Umbilical cord (tissue), 2 donors: ENCODE data around the gene TTC3. TPM values are rescaled to one million over a fixed set of nuclear protein-coding genes. Genes with fewer than 3 reads are reported as not detected.
A peak's percentile ranks its signal among the peaks of the same experiment; 100 is the strongest.
"Not testable (repeated sequence)": the region's sequence is repeated elsewhere in the genome, so short reads cannot be mapped to it uniquely, and the experiment has no call there.

Experiments used
- DNase-seq: peaks from one replicate; pipeline ENCODE4 v3.0.0-alpha.2; 2015; ENCODE audit warnings: low spot score
- total RNA-seq: library from RNA; depleted of rRNA; stranded (reverse); fragments of >200 nt; gene quantifications from one replicate; pipeline ENCODE4 v1.2.3, GENCODE V29; 2014; ENCODE audit warnings: low replicate concordance; ENCODE audit not compliant: insufficient read depth

Gene TTC3
- total RNA-seq, 1 donor from 2014 or later: 309 TPM

DNA sequence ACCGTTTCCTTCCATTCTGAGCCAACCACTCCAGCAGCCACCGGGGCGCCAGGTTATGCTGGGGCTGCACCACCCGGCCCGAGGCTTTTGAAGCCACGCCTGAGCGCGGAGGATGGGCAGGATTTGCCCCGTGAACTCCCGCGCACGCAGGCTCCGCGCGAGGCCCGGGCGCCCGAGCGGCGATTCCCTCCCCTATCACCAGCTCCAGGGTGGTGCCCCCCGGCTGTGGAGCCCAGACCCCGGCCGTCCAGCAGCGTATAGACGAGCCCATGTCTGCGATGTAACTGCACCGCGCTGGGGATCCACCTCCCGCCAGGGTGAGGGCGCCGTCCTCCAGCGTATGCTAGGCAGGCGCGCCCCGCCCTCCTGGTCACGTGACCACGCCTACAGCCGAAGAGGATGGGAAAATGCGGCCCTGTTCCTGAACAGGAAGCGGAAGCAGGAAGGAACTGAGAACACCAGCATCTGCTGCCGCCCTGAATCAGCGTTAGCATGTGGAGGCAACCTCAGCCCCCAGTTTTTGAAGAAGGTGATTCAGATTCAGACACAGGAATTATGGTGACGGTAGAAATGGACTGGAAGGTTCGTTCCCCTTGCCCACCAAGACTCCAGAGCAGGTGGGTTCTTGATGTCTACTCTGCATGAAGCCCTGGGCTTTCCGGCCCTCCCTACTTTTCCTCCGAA lies 148.1 kb downstream of the TTC3 start:
- DNase-seq: peak; percentile 95

DNA sequence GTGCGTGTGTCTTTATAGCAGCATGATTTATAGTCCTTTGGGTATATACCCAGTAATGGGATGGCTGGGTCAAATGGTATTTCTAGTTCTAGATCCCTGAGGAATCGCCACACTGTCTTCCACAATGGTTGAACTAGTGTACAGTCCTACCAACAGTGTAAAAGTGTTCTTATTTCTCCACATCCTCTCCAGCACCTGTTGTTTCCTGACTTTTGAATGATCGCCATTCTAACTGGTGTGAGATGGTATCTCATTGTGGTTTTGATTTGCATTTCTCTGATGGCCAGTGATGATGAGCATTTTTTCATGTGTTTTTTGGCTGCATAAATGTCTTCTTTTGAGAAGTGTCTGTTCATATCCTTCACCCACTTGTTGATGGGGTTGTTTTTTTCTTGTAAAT lies 149.2 kb downstream of the TTC3 start:
- not testable (repeated sequence) for DNase-seq

DNA sequence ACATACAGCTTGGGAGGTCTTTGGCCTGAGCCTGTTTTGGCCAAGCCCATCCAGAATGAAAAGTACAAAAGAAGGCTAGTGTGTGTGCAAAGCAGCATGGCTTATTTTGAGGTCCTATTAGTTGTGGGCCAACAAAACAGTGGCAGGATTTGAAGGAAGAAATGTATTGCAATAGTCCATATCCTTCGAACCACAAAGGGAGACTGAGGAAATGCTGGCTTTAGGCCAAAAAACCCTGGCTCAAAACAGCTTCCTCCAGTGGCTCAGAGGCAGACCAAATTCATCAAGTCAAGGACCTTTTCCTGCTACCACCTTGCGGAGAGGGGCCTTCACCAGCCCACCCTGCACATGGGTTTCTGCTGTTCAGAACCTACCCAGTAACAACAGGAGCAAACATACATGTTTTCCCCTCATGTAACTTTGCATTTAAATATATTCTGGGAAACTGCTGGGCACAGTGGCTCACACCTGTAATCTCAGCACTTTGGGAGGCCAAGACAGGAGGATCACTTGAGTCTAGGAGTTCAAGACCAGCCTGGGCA lies 150.8 kb downstream of the TTC3 start:
- DNase-seq: no peak

DNA sequence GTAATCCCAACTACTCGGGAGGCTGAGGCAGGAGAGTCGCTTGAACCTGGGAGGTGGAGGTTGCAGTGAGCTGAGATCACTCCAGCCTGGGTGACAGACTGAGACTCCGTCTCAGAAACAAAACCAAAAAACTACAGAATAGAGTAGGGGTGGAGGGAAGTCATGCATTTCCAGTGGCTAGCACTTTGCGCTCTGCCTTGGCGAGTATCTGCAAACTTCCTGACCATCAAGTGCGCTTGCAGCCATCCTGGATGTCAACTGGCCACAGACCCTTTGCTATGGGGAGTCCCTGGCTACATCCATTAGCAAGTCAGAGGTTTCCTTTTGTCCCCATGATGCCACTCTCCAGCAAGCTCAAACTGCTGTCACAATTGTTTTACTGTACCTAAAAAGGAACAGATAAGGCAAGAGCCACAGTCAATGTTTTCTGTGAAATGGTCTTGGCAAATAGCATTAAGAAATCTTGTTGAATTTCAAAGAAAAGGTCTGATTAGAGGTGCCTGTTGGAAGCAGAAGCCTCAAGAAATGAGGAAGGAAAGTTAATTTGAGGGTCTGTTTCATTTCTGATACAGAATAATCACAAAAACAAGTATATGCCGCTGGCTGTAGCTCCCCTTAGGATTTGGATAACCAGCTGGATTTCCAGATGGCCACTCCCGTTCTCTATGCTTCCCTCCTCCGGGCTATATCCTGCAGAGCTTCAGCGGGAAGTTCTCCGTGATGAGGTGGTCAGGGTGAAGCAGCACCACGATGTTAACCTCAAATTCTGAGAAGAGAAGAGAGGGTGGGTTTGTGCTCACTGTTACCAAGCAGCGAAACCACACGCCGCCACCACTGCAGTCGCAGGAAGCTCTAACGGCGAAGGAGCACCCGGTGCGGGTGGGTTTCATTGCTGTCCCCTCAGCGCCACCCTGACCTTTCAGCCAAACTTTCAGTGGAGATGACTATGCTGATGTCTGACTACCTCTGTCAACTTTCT lies 152.1 kb downstream of the TTC3 start:
- no peak for DNase-seq

DNA sequence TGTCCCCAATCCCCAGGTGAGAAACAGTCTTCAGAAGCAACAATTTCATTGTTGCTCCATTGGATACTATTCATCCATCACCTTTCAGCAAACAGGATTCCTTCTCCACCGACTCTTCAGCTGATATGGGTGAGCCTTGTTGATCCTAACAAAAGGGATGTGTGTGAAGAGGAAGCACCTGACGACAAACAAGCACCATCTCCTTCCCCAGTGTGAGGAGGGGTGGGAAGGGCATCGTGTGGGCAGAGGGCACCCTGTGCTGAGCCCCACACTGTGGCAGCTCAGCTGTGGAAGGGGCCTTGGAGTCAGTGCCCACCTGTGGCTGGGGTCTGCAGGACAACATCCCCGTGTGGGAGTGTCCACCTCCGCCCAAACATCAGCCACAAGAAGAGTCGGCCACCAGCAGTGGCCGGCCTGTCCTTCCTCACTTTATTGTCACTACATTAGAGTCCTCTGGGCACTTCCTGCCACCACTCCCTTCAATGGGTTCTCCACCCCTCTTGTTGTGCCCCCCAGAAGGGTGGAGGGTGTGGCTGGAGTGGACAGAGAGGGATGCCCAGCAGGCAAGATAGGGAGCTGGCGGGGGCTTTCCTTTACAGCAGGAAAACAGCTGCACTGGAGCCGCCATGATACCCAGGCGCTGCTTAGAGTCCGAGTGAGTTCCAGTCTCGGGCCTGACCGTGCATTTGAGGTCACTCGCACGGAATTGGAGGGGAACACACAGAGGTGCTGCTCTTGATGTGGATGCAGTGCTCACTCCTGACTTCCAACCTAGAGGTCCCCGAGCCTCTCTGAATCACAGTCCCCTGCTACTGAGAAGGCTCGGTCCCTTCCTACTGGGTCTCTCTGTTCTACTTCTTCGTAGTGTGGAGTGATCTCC lies 153.2 kb downstream of the TTC3 start:
- no peak for DNase-seq

DNA sequence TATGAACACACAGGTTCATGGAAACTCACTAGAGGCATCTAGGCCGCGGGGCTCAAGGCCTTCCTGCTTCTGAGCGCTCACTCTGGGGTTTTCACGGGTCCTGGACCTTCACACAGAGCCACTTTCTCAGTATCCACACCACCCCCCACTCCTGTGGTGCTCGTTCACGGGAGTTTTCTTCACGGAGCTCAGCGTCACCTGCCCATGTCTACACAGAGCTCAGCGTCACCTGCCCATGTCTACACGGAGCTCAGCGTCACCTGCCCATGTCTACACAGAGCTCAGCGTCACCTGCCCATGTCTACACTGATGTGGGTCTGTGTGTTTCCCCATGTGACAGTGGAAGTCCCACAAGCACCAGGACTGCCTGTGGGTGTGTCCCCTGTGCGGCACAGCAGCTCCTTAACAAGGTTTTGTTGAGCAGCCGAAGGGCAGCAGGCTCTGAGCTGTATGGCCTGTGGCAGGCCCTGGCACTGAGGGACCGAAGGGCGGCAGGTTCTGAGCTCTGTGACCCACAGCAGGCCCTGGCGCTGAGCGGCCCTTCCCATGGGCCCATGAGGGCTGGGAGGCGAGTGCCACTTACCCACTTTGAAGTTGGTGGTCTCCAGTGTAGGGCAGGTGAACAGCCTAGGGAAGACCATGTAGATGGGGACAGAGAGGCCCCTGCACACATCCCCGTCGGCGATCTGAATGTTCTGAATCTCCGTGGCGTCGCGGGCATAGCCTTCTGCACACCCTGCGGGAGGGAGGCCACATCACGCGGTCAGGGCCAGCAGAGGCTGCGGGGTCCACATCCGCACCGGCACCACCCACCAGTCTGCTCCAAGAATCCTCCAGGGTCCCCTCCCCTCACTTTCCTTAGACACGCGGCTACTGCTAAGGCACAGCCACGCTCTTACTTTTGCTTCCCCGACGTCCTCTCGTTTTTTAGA lies 154.3 kb downstream of the TTC3 start:
- no peak for DNase-seq

DNA sequence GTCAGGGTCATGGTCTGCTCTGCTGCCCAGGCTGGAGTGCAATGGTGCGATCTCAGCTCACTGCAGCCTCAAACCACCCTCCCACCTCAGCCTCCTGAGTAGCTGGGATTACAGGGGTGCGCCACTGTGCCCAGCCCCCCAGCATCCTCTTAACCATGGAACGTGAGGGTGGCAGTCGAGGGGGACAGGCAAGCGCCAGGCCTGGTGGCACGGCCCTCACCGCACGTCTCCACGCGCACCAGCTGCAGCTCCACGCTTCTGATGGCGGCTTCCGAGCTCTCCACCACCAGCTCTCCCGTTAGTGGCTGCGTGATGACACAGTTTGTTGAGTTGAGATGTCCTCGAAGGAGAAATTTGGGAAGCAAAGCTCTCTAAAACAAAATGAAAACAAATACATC lies 154.9 kb downstream of the TTC3 start:
- DNase-seq: no peak

DNA sequence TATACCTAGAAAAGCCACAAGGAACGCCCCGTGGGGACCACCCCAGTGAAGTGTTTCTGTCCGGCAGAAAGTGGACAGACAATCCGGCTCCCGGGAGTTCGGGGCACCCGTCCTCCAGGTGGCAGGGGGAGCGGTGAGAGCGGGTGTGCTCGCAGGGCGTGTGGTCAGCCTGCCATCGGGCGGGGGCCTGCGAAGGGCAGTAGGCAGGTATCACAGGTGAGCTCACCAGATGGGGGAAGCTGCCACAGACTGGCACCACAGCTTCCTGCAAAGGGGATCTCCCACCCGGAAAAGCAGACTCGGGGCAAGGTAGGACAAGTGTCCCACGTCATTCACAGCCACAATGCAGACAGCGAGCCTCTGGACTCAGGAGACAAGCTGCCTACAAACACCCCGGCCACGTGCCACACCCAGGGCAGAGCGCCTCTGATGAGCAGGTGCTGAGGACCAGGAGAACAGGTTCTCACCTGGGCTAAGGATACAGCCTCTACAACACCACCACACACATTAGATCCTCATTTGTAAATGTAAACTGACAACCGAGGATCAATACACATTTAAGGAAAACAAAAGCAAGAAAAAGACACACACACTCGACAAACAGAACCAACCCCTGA lies 157.7 kb downstream of the TTC3 start:
- DNase-seq: no peak

DNA sequence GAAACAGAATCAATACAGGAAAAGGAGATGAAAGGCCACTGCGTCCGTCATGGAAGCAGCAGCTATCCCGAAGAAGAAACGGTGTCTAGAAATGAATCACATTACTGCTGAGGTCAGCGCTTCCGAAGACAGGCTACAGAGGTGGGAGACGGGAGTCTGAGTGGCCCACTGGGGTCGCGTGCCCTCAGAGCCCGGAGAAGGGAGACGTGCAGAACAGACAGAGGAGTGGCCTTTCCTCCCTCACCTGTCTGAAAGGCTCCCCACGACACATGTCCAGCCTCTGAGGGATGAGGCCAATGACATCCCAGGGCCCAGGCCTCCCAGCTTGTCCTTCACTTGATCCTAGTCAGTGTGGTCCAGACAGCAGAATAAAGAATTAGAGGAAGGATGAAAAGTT lies 158.2 kb downstream of the TTC3 start:
- DNase-seq: no peak

DNA sequence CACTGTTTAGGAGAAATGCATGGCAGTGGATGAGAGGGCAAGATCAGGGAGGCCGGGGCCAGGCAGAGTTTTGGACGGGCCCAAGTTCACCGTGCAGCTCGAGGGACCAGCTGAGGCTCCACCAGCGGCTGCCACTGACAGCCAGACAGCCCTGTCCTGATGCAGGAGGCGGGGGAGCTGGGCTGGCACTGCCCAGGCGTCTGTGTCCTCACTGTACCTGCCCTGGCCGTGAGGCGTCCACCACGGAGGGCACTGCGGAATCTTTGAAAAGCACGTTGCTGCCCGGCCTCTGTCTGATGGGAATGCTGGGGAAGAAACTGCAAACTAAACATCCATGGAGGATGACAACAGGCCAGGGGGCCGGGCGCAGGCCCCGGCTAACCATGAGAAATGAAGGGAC lies 158.6 kb downstream of the TTC3 start:
- DNase-seq: no peak

DNA sequence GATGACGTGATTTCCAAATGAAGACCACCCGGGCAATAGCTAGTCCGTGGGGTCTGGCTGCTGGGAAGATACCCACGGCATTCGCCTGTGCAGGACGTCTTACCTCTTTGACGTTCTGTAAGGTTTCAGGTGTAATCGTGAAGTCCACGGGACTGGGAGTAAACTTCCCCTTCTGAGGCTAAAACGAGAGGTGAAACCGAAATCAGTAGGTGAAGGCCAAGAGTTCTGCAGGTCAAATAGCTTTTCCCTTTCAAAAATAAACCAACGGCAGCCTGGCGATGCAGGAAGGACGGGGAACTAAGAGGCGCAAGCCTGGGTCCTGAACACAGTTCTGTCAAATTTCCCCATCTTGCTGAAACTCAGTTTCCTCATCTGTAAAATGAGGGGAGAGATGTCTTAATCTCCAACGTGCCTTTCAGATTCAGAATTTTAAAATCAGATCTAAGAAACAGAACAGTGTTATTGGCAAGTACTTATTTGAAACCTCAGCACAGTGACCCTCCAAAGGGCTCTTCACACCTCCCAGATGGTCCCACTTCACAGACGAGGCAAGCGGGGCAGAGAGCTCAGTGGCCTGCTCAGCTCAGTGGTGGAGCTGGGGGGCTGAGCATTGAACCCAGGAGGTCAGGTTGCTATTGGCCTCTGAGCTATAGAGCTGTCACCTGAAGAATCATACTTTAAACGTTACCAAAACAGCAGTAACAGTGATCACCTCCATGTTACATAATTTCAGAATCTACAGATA lies 159.4 kb downstream of the TTC3 start:
- no peak for DNase-seq

DNA sequence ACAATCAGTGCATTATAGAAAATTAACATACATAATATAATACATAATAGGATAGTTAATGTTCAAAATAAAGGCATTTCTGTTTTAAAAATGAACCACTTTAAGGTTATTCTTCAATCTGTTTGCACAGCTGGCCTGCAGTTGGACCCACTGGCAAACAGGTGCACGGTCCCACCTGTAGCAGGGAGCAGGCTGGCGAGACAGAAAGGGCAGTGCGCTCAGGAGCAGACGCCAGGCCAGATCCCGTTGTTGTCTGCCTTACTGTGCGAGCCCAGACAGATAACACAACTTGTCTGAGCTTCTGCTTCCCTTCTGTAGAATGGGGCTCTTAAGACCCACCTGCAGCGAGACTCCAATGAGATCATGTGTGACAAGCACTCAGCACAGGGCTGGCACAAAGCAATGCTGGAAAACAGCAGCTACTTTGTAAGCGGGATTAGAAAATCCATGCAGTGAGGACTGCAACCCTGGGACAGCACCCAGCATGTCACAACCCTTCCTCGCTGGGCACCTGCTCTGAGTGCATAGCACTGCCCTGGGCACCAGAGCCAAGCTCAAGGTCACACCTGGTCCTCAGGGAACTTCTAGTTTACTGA lies 160.6 kb downstream of the TTC3 start:
- DNase-seq: no peak

DNA sequence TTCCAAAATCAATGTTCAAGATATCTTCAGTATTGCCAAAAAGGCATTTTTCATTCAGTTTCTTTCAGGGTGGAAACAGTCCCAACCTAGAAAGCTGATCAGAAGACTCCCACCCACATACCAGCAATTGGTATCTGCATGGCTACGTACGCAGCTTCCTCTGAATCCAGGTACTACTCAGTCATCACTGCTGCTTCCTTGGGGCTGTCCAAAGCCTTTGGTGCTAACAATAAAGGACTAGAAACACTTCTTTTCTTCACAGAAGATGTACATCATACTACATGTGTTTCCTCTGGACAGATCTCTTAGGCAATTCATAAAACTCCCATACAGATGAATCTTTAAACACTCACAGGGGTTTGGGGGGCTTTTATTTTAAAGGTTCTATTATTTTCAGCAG lies 164.3 kb downstream of the TTC3 start:
- DNase-seq: no peak

DNA sequence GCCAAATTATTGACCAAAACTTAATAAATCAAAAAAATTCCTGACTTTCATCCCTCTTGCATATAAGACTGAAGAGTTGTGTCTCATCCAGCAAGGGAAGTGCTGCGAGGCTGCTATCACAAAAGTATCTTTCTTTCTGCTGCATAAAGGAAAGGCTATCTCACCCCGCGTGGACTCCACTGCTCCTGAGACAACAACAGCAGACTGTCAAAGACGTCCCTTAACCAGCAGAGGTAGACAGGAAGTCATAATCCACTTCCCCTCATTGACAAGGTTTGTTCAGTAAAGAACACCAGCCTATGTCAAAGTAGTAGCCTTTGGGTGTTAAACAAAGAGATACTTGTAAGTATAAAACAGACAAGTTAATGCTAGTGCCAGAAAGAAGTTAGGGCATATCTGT lies 164.7 kb downstream of the TTC3 start:
- no peak for DNase-seq

DNA sequence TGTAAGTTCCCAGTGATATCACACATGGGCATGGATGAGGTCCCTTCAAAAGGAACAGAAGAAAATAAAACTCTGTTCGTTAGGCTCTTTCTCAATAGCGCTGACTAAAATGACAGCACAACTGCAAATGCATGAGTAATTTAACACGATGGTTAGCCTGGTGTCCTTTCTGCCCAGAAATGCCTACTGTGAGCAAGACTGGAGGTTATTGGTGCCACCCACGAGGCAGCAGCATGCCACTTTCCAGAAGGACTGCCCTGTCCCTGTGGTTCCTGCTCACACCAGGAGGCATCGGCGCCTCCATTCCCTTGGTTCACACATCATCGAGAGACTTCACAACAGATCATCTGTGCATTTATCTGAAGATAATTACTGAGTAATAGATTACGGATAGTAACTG lies 167.9 kb downstream of the TTC3 start:
- no peak for DNase-seq

DNA sequence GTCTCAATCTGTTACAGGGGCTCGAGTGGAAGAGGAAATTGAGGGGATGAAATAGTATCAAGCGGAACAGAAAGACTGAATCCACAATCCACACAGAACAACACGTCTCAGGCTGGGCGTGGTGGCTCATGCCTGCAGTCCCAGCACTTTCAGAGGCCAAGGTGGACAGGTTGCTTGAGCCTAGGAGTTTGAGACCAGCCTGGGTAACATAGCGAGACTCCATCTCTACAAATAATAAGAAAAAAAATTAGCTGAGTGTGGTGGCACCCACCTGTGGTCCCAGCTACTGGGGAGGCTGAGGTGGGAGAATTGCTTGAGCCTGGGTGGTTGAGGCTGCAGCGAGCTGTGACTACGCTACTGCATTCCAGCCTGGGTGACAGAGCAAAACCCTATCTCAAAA lies 168.4 kb downstream of the TTC3 start:
- no peak for DNase-seq

DNA sequence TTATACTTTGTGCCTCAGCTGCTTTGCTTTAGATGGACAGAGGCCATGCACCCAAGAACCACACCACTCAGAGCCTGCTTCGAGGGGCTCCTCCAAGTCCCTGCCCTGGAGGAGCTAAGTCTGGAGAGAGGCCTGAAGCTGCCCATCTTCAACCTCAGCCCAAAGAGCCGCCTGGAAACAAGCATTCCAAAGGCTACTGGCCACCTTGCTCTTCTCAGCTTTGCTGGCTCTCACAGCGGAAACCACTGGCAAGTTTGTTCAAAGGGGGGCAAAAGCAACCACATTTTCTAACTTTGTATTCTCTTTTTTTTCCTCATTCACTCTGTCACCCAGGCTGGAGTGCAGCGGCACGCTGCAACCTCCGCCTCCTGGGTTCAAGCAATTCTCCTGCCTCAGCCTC lies 170.9 kb downstream of the TTC3 start:
- no peak for DNase-seq

DNA sequence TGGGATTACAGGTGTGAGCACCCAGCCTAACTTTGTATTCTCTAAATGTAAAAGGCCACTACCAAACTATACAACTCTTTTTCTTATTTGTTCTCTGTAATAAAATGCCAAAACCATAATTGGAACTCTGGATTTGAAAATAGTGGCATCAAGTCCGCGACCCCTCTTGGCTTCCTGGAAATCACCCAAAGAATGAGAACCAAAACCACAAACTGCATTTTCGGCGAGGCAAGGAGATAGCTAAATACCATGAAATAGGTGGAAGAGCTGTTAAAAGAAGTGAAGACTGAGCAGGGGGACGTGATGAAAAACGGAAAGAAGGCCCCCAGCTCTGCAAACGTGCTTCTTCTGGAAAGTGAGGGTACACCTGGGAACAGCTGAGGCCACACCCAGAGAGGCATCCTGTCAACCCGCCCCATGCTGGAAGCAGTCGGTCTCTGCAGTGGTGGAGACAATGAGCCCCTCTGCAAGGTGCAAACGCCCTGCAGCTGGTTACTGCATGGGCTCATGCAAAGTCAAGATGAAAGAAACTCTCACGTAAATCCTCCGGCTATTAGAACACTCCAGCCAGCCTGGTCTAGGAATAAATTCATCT lies 171.5 kb downstream of the TTC3 start:
- DNase-seq: no peak

DNA sequence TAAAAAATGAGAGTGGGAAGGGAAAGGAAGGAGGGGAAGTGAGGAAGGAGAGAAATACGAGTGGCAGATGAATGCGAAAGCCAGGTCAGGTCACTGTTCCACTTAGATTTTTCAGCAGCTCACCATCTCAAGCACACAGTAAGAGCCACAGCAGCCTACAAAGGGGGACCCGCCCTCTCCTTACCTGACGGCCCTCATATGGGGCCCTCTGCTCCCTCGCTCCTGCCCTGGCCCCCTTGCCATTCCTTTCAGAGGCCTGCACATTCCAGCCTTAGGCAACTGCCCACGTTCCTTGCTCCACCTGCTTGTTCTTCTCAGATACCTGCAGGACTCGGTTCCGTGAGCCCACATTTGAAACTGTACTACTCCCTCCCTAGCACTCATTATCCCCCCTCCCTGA lies 172.1 kb downstream of the TTC3 start:
- DNase-seq: no peak
